Ascending aorta (tissue), 2 donors: ENCODE results near the gene ENO2. TPM values are rescaled to one million over a fixed set of nuclear protein-coding genes. Genes with fewer than 3 reads are reported as not detected.
"Not testable (repeated sequence)": the region's sequence is repeated elsewhere in the genome, so short reads cannot be mapped to it uniquely, and the experiment has no call there.

Experiments used
- DNase-seq, 2 donors: peaks; one replicate each; pipeline ENCODE4 v3.0.0-alpha.2; 2019; ENCODE audit warnings: low spot score in 2 of 2
- H3K27ac ChIP-seq, 2 donors: fragments of 200-600 bp; sonication (generic); one replicate each; pipeline ENCODE4 v1.5.1; 2016 to 2017; ENCODE audit warnings: mild to moderate bottlenecking in 1 of 2
- H3K27me3 ChIP-seq: fragments of 200-600 bp; sonication (generic); one replicate; pipeline ENCODE4 v1.5.1; 2017
- H3K36me3 ChIP-seq, 2 donors: fragments of 200-600 bp; sonication (generic); one replicate each; pipeline ENCODE4 v1.5.1; 2016
- H3K4me1 ChIP-seq, 2 donors: fragments of 200-600 bp; sonication (generic); one replicate each; pipeline ENCODE4 v1.5.1; 2016 to 2017; ENCODE audit warnings: mild to moderate bottlenecking in 1 of 2
- H3K4me3 ChIP-seq, 2 donors: fragments of 200-600 bp; sonication (generic); one replicate each; pipeline ENCODE4 v1.5.1; 2016 to 2017; ENCODE audit warnings: mild to moderate bottlenecking in 1 of 2
- H3K9me3 ChIP-seq, 2 donors: fragments of 200-600 bp; sonication (generic); one replicate each; pipeline ENCODE4 v1.5.1; 2016
- intact Hi-C: fragments of 100-400 bp; cut with DNase I; formaldehyde crosslinking; loops from one replicate; pipeline ENCODE4 v1.15.1; 2023
- total RNA-seq: library from RNA; depleted of rRNA; stranded (reverse); fragments of >200 nt; gene quantifications from one replicate; pipeline ENCODE4 v1.1.0, GENCODE V29; 2016
- TF ChIP-seq, protein P1 (sequence below), 3 experiments: fragments of 200-600 bp in 2 of 3; fragments of 450-650 bp in 1 of 3; sonication (generic) in 2 of 3; IDR thresholded peaks; one replicate each; pipeline ENCODE4 v1.5.1; 2016 to 2019; ENCODE audit warnings: antibody characterized with exemption in 3 of 3, mild to moderate bottlenecking in 1 of 3, moderate library complexity in 1 of 3

The ENO2 gene
- total RNA-seq, 1 donor from 2014 or later, result 30.3 TPM

DNA sequence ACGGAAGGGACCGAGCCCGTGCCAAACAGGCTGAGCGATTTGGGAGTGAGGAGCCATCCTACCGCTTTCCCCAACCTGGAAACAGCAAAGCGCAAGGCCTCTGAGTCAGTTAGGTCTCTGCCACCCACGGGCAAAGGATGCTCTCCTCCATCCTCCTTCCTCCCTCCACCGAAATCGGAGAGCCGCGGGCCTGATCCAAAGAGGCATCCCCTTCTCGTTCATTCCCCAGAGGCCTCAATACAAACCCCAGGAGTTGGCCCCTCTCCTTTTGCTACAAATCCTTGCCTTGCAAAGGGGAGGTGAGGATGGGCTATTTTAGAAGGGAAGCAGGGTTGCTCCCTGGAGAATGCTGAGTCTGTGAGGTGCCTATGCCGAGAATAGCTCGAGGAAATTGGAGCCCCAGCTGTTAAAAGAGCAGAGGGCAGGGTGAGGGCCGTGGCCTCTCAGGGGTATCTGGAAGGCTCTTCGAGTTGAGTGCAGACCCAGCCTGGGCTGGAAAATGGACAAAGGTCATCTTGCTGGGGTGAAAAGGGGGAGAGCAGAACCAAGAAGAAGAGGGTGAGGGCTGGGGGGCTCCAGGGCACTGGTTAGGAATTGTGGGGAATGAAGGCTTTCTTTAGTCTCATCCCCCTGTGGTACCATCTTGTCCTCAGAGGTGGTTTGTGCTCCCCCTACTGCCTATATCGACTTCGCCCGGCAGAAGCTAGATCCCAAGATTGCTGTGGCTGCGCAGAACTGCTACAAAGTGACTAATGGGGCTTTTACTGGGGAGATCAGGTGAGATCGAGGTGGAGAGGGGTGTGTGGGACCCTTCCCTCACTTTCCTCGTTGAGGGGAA is 46.0 kb upstream of the ENO2 start:
- Histone ChIP-seq H3K36me3 (peaks cover 37 to 40% of the 10 kb centered on the region in 2 donors), H3K4me1 (peaks cover 14 to 40% of the 10 kb centered on the region in 2 donors), H3K27ac (peak overlapping the region; percentile 99), H3K27me3 (no peaks in the 10 kb centered on the region), H3K9me3 (no peaks in the 10 kb centered on the region), H3K4me3 (peak overlapping the region; percentile 91 to 94)
- intact Hi-C loops, result loop anchor here (1.0 to 2.0 kb wide), 2 partner anchors 56 to 97 kb away; no protein-coding TSS in a partner anchor
- TF ChIP-seq, protein P1, sequence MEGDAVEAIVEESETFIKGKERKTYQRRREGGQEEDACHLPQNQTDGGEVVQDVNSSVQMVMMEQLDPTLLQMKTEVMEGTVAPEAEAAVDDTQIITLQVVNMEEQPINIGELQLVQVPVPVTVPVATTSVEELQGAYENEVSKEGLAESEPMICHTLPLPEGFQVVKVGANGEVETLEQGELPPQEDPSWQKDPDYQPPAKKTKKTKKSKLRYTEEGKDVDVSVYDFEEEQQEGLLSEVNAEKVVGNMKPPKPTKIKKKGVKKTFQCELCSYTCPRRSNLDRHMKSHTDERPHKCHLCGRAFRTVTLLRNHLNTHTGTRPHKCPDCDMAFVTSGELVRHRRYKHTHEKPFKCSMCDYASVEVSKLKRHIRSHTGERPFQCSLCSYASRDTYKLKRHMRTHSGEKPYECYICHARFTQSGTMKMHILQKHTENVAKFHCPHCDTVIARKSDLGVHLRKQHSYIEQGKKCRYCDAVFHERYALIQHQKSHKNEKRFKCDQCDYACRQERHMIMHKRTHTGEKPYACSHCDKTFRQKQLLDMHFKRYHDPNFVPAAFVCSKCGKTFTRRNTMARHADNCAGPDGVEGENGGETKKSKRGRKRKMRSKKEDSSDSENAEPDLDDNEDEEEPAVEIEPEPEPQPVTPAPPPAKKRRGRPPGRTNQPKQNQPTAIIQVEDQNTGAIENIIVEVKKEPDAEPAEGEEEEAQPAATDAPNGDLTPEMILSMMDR (IDR thresholded peaks at IDR 0.05), result no peak
- no peak for DNase-seq

DNA sequence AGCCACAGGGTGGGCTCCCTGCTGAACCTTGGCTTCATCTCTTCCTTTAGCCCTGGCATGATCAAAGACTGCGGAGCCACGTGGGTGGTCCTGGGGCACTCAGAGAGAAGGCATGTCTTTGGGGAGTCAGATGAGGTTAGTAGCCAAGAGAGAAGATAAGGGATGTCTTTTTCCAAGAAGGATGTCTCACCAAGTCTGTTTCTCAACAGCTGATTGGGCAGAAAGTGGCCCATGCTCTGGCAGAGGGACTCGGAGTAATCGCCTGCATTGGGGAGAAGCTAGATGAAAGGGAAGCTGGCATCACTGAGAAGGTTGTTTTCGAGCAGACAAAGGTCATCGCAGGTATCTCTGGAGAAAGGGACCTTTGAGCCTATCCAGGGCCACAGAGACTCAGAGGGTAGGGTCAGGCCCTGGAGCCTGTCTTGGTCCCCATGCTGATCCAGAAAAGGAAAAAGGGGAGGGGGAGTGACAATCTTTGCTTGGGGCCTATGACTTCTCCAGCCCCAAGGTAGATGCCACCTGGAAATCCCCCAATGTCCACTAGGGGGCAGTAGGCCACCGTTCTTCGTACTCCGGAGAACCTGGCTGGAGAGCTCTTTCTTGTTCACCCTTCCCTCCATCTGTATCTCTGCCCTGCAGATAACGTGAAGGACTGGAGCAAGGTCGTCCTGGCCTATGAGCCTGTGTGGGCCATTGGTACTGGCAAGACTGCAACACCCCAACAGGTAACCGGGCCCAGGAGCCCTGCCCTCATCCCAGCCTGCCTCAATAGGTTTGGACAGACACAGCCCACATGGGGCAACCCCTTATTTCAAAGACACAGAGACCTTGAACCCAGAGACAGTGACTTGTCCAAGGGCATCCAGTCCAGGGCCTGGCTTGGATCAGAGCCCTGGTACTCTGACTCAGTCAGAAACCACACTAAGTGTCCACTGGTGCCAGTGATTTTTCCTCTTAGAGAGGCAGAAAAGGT is 45.0 kb upstream of the ENO2 start:
- H3K4me1 ChIP-seq, result peaks cover 14 to 40% of the 10 kb centered on the region in 2 donors
- H3K9me3 ChIP-seq, result no peaks in the 10 kb centered on the region
- DNase-seq, result peak in 1 of 2 donors; percentile 90
- H3K27ac ChIP-seq, result peak overlapping the region; percentile 99
- peaks cover 28 to 31% of the 10 kb centered on the region in 2 donors for H3K36me3 ChIP-seq
- H3K27me3 ChIP-seq, result no peaks in the 10 kb centered on the region
- intact Hi-C loops, result loop anchor here (1.0 to 5.0 kb wide), 3 partner anchors 55 to 238 kb away; partner anchors contain the start of gene C1RL
- TF ChIP-seq, protein P1 (IDR thresholded peaks at IDR 0.05), result peak; percentile 79 to 91 (median 88)
- H3K4me3 ChIP-seq, result peak overlapping the region in 1 of 2 donors; percentile 91

DNA sequence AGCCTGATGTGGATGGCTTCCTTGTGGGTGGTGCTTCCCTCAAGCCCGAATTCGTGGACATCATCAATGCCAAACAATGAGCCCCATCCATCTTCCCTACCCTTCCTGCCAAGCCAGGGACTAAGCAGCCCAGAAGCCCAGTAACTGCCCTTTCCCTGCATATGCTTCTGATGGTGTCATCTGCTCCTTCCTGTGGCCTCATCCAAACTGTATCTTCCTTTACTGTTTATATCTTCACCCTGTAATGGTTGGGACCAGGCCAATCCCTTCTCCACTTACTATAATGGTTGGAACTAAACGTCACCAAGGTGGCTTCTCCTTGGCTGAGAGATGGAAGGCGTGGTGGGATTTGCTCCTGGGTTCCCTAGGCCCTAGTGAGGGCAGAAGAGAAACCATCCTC is 44.1 kb upstream of the ENO2 start:
- Histone ChIP-seq H3K27ac (peak overlapping the region in 1 of 2 donors; percentile 41), H3K36me3 (peaks cover 19 to 21% of the 10 kb centered on the region in 2 donors), H3K4me1 (peaks cover 14 to 40% of the 10 kb centered on the region in 2 donors)
- not testable (repeated sequence) for H3K4me3 ChIP-seq, H3K27me3 ChIP-seq, H3K9me3 ChIP-seq, DNase-seq
- intact Hi-C loops, result loop anchor here (5.0 kb wide), 1 partner anchor 237 kb away; the partner anchor contains the start of gene C1RL

DNA sequence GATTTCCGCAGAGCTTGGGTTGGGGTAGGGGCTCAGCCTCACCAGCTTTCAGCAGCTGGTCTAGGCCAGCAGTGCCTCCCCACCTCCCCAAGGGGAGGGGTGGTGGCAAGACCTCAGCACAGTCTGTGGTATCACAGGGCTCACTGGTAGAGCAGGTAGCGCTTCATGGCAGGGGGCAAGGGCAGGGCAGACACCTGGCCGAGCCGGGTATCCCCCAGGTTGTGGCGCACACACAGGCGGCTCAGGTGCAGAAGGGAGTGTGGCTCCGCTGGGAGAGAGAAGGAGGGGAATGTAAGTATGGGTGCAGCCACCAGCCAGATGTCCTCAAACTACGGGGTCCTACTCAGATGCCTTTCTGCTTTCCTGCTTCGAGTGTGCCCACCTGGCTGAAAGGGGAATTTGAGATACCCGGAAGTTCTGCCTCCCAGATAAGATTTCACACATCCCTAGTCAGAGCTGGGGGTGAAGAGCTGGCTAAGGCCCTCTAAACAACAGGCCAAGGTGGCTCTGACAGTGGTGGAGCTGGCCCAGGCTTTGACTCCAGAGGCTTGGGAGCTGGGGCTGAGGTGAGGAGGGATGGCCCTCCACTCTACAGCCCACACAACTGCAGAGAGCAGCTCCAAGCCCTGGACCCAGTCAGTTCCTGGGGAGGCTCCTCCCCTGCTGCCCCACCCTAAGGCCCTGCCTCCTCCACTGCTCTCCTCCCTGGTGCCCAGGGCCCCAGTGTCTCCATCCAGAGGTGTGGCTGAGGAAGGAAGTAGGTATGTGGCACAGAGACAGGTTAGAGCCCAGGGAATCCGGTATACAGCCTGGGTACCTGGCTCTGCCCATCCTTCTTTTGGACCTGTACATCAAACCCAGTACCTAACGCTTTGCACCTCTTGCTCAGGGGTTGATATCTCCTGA is 43.1 kb upstream of the ENO2 start:
- H3K27me3 ChIP-seq, result no peaks in the 10 kb centered on the region
- H3K4me1 ChIP-seq, result peaks cover 14 to 37% of the 10 kb centered on the region in 2 donors
- H3K4me3 ChIP-seq, result peak overlapping the region; percentile 82 to 90
- H3K36me3 ChIP-seq, result peaks cover 17 to 19% of the 10 kb centered on the region in 2 donors
- TF ChIP-seq, protein P1 (IDR thresholded peaks at IDR 0.05), result no peak
- DNase-seq, result no peak
- intact Hi-C loops, result loop anchor here (5.0 kb wide), 1 partner anchor 236 kb away; the partner anchor contains the start of gene C1RL
- peak overlapping the region; percentile 85 to 92 for H3K27ac ChIP-seq
- H3K9me3 ChIP-seq, result no peaks in the 10 kb centered on the region
